Stimulated activated naive CD8-positive, alpha-beta T cell treated with anti-CD3 and anti-CD28 coated beads, Interleukin-15, Interleukin-2, amounts not matched to agents 100 U/mL and 50 U/mL, for 24 hours (primary cell): Measurements from ENCODE around the gene SLC7A6.

ENCODE experiments used
- ATAC-seq: fragments of 150-1000 bp; cut with Tn5 transposase; one replicate; pipeline ENCODE4 v1.10.0; 2021
- DNase-seq: peaks from one replicate; pipeline ENCODE4 v3.0.0; 2021

SLC7A6 gene

GRCh38 chr16:68346892-68347480, 82.7 kb downstream of the SLC7A6 start:
- no peak for DNase-seq

GRCh38 chr16:68347605-68348004, 83.3 kb downstream of the SLC7A6 start:
- DNase-seq (no peak), ATAC-seq (no peak)

More at GRCh38 chr16:68346892-68347480, 82.7 kb downstream of the SLC7A6 start:
- no peak for ATAC-seq

- ATAC-seq (no peak), DNase-seq (no peak)
These were observed 84.5 kb downstream of the SLC7A6 start for GRCh38 chr16:68348639-68349445.

- no peak for DNase-seq
- ATAC-seq: no peak
These were observed 85.6 kb downstream of the SLC7A6 start for GRCh38 chr16:68349838-68350410.

- ATAC-seq (no peak), DNase-seq (no peak)
These were observed 86.6 kb downstream of the SLC7A6 start for GRCh38 chr16:68350813-68351350.
